Measurements from ENCODE around the gene ZFPM1.

Gene ZFPM1

DNA sequence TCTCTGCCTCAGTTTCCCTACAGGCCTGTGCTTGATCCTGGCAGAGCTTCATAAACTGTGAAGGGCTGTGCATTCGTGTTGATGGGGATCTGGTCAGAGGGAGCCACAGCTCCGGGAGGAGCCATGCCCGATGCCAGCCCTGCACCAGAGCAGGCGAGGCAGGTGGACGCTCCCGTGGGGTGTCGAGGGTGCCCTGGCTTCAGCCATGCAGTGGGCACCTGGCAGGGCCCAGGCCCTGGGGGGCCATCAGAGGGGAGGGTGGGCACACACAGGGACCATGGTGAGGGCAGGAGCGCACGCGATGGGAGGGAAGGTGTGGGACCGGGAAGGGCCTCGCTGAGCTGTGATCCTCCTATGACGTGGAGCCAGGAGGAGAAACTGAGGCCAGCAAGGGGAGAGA, 22.0 kb downstream of the ZFPM1 start:
- H3K9ac ChIP-seq (ENCODE audit: low read depth, low read length), result no peak overlapping the region
- H3K27me3 ChIP-seq (ENCODE audit: control insufficient read depth, insufficient read depth, low read length), result no peaks in the 10 kb centered on the region
- no peak overlapping the region for H3K4me3 ChIP-seq (ENCODE audit: low read depth, low read length)
- H3K4me1 ChIP-seq (ENCODE audit: control insufficient read depth, insufficient read depth, low read length), result no peaks in the 10 kb centered on the region
- no peaks in the 10 kb centered on the region for H3K9me3 ChIP-seq (ENCODE audit: control insufficient read depth, insufficient read depth, low read length)
- H3K36me3 ChIP-seq (ENCODE audit: control insufficient read depth, insufficient read depth, low read length), result no peaks in the 10 kb centered on the region

DNA sequence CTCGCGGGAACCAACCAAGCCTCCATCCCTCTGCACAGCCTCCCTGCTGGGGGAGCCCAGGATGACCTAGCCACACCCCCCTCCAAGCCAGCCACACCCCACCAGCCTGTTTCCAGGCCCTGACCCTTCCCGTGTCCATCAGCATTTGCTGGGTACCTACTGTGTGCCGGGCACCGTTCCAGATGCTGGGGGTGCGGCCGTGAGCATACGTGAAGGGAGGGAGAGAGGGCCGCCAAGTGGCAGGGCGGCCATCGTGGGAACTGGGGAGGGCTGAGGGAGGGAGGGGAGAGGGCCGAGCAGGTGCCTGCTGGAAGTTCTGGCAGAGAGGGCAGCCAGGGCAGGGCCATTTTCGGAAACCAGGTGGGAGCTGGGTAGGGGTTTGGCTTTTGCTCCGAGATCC, 23.1 kb downstream of the ZFPM1 start:
- H3K4me3 ChIP-seq (ENCODE audit: low read depth, low read length), result no peak overlapping the region
- H3K27me3 ChIP-seq (ENCODE audit: control insufficient read depth, insufficient read depth, low read length), result no peaks in the 10 kb centered on the region
- no peaks in the 10 kb centered on the region for H3K9me3 ChIP-seq (ENCODE audit: control insufficient read depth, insufficient read depth, low read length)
- H3K36me3 ChIP-seq (ENCODE audit: control insufficient read depth, insufficient read depth, low read length), result peaks cover 2% of the 10 kb centered on the region
- no peak overlapping the region for H3K9ac ChIP-seq (ENCODE audit: low read depth, low read length)
- no peaks in the 10 kb centered on the region for H3K4me1 ChIP-seq (ENCODE audit: control insufficient read depth, insufficient read depth, low read length)

DNA sequence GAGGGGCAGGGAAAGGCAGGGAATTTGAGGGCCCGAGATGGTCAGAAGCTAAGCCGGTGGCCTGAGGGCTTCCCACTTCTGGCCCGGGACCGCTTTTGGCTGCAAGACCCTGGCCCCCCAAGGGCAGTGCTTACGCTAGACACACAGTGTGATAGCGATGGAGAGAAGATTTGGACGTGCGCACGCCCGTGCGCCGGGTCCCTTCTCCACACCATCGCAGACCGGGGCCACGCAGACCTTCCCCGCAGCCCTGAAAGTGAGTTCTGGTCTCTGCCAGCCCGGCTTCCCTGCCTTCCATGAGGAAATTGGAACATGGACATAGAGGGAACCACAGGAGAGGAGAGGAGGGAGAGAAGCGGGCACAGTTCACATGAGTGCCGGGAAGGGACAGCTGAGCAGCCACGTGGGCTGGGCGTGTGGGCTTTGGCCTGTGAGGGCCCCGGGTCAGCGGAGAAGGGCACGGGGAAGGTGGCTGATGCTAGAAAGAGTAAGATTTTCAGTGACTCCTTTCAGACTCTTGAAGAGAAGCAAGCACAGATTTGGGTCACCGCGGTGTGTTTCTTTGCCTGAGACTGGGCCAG, 23.8 kb downstream of the ZFPM1 start:
- Histone ChIP-seq H3K9ac (ENCODE audit: low read depth, low read length) (no peak overlapping the region), H3K27me3 (ENCODE audit: control insufficient read depth, insufficient read depth, low read length) (no peaks in the 10 kb centered on the region), H3K4me3 (ENCODE audit: low read depth, low read length) (no peak overlapping the region), H3K9me3 (ENCODE audit: control insufficient read depth, insufficient read depth, low read length) (no peaks in the 10 kb centered on the region), H3K4me1 (ENCODE audit: control insufficient read depth, insufficient read depth, low read length) (no peaks in the 10 kb centered on the region), H3K36me3 (ENCODE audit: control insufficient read depth, insufficient read depth, low read length) (peaks cover 2% of the 10 kb centered on the region)

- H3K36me3 ChIP-seq (ENCODE audit: control insufficient read depth, insufficient read depth, low read length), result peaks cover 2% of the 10 kb centered on the region
These were observed 24.8 kb downstream of the ZFPM1 start for GRCh38 chr16:88477631-88478519.

GRCh38 chr16:88478889-88479792, 26.1 kb downstream of the ZFPM1 start:
- Histone ChIP-seq H3K4me1 (ENCODE audit: control insufficient read depth, insufficient read depth, low read length) (no peaks in the 10 kb centered on the region), H3K27me3 (ENCODE audit: control insufficient read depth, insufficient read depth, low read length) (no peaks in the 10 kb centered on the region), H3K9me3 (ENCODE audit: control insufficient read depth, insufficient read depth, low read length) (no peaks in the 10 kb centered on the region), H3K4me3 (ENCODE audit: low read depth, low read length) (no peak overlapping the region), H3K36me3 (ENCODE audit: control insufficient read depth, insufficient read depth, low read length) (peaks cover 2% of the 10 kb centered on the region), H3K9ac (ENCODE audit: low read depth, low read length) (no peak overlapping the region)

More at GRCh38 chr16:88477631-88478519, 24.8 kb downstream of the ZFPM1 start:
- Histone ChIP-seq H3K4me1 (ENCODE audit: control insufficient read depth, insufficient read depth, low read length) (no peaks in the 10 kb centered on the region), H3K9ac (ENCODE audit: low read depth, low read length) (no peak overlapping the region), H3K4me3 (ENCODE audit: low read depth, low read length) (no peak overlapping the region), H3K9me3 (ENCODE audit: control insufficient read depth, insufficient read depth, low read length) (no peaks in the 10 kb centered on the region), H3K27me3 (ENCODE audit: control insufficient read depth, insufficient read depth, low read length) (no peaks in the 10 kb centered on the region)

DNA sequence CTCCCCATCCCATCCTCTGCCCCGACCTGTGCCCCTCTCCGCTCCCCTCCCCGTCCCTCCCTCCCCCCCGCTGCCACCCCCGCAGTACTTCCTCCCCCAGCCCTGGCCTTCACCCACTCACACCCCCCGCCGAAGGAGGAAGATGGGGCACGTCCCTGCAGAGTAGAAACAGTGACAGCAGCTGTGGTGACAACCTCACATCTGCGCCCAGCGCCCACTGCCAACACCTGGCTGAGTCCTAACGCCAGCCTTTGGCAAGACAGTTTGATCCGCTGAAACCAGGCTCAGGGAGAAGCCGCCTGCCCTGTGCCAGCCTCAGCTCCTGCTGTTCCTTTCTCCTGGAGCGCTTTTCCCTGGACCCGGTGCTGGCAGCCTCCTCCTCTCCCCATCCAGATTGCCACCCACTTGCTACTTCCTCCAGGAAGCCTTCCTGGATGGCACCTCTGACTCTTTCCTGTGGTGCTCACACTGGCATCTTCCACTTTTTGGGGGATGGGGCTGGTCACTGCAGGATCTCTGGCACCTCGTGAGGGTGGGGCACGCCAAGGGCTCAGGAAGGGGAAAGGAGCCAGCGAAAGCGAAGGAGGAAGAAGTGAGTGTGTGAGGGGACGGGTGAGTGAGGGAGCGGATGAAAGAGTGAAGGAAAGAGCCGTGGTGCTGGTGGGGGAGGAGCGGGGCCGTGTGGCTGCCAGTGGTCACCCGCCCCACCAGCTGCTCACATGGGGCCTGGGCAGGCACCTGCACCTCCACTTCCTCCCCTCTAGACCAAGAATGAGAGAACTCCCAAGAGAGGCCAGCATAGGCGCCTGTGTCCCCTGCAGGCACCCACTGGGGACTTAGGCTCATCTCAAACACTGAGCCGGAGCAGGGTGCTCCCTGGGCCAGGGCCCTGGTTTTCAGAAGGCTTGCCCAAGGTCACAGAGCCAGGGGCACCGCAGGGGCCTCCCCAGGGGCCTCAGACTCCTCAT, 27.0 kb downstream of the ZFPM1 start:
- Histone ChIP-seq H3K9ac (ENCODE audit: low read depth, low read length) (no peak overlapping the region), H3K4me3 (ENCODE audit: low read depth, low read length) (no peak overlapping the region), H3K36me3 (ENCODE audit: control insufficient read depth, insufficient read depth, low read length) (peaks cover 2% of the 10 kb centered on the region), H3K27me3 (ENCODE audit: control insufficient read depth, insufficient read depth, low read length) (no peaks in the 10 kb centered on the region), H3K4me1 (ENCODE audit: control insufficient read depth, insufficient read depth, low read length) (no peaks in the 10 kb centered on the region), H3K9me3 (ENCODE audit: control insufficient read depth, insufficient read depth, low read length) (no peaks in the 10 kb centered on the region)

- Histone ChIP-seq H3K9ac (ENCODE audit: low read depth, low read length) (no peak overlapping the region), H3K4me1 (ENCODE audit: control insufficient read depth, insufficient read depth, low read length) (no peaks in the 10 kb centered on the region)
These were observed 27.7 kb downstream of the ZFPM1 start for GRCh38 chr16:88480829-88481228.

DNA sequence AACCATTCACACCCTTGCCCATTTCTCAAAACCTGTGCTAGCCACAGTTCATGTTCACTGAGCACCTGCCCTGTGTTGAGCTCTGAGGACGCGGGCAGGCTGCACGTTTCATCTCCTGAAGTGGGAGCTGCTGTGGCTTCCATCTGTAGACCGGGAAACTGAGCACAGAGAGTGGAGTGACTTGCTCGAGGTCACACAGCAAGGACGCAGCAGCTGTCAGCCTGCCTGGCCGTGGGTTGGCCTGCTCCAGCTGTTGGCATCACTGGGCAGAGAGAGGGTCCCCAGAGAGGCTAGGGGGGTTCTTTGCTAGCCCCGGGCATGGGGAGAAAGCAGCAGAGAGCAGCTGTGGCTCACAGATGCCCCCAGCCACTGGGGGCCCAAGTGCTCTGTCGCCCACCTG, 28.8 kb downstream of the ZFPM1 start:
- Histone ChIP-seq H3K27me3 (ENCODE audit: control insufficient read depth, insufficient read depth, low read length) (no peaks in the 10 kb centered on the region), H3K4me3 (ENCODE audit: low read depth, low read length) (no peak overlapping the region), H3K9ac (ENCODE audit: low read depth, low read length) (no peak overlapping the region), H3K4me1 (ENCODE audit: control insufficient read depth, insufficient read depth, low read length) (no peaks in the 10 kb centered on the region), H3K36me3 (ENCODE audit: control insufficient read depth, insufficient read depth, low read length) (peaks cover 2% of the 10 kb centered on the region), H3K9me3 (ENCODE audit: control insufficient read depth, insufficient read depth, low read length) (no peaks in the 10 kb centered on the region)

More at GRCh38 chr16:88480829-88481228, 27.7 kb downstream of the ZFPM1 start:
- no peaks in the 10 kb centered on the region for H3K9me3 ChIP-seq (ENCODE audit: control insufficient read depth, insufficient read depth, low read length)
- no peaks in the 10 kb centered on the region for H3K27me3 ChIP-seq (ENCODE audit: control insufficient read depth, insufficient read depth, low read length)
- peaks cover 2% of the 10 kb centered on the region for H3K36me3 ChIP-seq (ENCODE audit: control insufficient read depth, insufficient read depth, low read length)
- no peak overlapping the region for H3K4me3 ChIP-seq (ENCODE audit: low read depth, low read length)

DNA sequence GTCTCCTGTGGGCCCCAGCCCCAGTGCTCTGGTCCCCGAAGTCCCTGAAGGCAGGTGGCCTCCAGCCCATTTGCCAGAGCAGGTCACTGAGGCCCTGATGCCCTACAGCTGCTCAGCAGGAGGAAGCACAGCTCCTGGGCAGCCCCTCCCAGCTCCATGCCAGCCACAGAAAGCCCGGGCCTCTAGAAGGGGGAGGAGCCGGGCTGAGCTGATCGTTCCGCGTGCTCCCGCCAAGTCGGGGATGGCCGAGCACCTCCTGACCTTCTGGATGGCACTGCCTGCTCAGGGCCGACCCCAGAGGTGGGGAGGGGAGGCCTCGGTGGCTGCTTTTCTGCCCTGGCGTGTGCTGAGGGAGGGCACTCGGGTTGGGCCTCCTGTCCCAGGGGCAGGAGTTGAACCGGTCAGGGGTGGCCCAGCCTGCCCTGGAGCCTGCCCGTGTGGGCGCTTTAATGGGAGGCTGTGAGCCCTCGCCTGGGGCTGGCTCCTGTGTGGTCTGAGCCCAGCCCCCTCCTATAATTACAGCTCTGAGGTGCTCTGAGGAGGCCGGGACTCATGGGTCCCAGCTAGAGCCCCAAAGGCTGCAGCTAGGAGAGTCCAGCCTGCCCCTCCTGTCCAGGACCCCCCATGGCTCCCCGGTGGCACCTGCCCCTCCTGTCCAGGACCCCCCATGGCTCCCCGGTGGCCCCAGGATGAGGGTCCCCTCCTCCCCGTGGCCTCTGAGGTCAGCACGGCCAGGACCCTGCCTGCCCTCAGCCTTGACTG, 29.7 kb downstream of the ZFPM1 start:
- Histone ChIP-seq H3K4me3 (ENCODE audit: low read depth, low read length) (no peak overlapping the region), H3K9ac (ENCODE audit: low read depth, low read length) (no peak overlapping the region), H3K36me3 (ENCODE audit: control insufficient read depth, insufficient read depth, low read length) (peaks cover 2% of the 10 kb centered on the region), H3K27me3 (ENCODE audit: control insufficient read depth, insufficient read depth, low read length) (no peaks in the 10 kb centered on the region), H3K9me3 (ENCODE audit: control insufficient read depth, insufficient read depth, low read length) (no peaks in the 10 kb centered on the region), H3K4me1 (ENCODE audit: control insufficient read depth, insufficient read depth, low read length) (no peaks in the 10 kb centered on the region)

GRCh38 chr16:88483392-88483641, 30.2 kb downstream of the ZFPM1 start:
- no peaks in the 10 kb centered on the region for H3K27me3 ChIP-seq (ENCODE audit: control insufficient read depth, insufficient read depth, low read length)
- no peak overlapping the region for H3K9ac ChIP-seq (ENCODE audit: low read depth, low read length)
- no peaks in the 10 kb centered on the region for H3K9me3 ChIP-seq (ENCODE audit: control insufficient read depth, insufficient read depth, low read length)
- H3K4me1 ChIP-seq (ENCODE audit: control insufficient read depth, insufficient read depth, low read length), result no peaks in the 10 kb centered on the region
- H3K4me3 ChIP-seq (ENCODE audit: low read depth, low read length), result no peak overlapping the region
- H3K36me3 ChIP-seq (ENCODE audit: control insufficient read depth, insufficient read depth, low read length), result peaks cover 2% of the 10 kb centered on the region
